T-helper 1 cell treated with Interleukin-12 subunit alpha and Interleukin-12 subunit beta and Interleukin-4 antibody, amounts not matched to agents 30 ng/mL and 1 ng/mL, for 36 hours (primary cell): Measurements from ENCODE around the gene NDUFS6. TPM values are rescaled to one million over a fixed set of nuclear protein-coding genes. Genes with fewer than 3 reads are reported as not detected.
"Not testable (repeated sequence)": the region's sequence is repeated elsewhere in the genome, so short reads cannot be mapped to it uniquely, and the experiment has no call there.

Source experiments
- intact Hi-C: fragments of 100-400 bp; cut with micrococcal nuclease; formaldehyde crosslinking; loops from one replicate; pipeline ENCODE4 v1.15.1; 2024
- total RNA-seq: library from RNA; stranded (reverse); gene quantifications from 2 replicates; pipeline ENCODE4 v1.2.3, GENCODE V29; 2022

Gene NDUFS6
- total RNA-seq, 1 donor from 2014 or later = 26.8 TPM

DNA sequence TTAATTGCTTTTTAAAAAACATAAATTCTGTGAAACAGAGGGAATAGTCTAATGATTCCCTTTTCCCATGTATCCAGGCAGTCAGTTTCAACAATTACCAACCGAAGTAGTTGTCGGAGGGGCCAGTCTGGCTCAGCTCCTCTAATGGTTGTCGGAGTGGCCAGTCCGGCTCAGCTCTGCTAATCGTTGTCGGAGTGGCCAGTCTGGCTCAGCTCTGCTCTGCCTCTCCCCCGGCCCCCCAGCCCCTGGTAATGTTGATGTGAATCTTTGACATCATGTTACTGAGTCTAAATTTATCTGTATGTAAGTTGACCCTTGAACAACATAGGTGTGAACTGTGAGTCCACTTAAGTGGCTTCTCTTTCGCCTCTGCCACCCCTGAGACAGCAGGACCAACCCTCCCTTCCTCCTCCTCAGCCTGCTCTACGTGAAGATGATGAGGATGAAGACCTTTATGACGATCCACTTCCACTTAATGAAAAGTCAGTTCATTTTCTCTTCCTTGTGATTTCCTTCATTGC is 9.4 kb downstream of the NDUFS6 start:
- intact Hi-C loops = no loop called here

DNA sequence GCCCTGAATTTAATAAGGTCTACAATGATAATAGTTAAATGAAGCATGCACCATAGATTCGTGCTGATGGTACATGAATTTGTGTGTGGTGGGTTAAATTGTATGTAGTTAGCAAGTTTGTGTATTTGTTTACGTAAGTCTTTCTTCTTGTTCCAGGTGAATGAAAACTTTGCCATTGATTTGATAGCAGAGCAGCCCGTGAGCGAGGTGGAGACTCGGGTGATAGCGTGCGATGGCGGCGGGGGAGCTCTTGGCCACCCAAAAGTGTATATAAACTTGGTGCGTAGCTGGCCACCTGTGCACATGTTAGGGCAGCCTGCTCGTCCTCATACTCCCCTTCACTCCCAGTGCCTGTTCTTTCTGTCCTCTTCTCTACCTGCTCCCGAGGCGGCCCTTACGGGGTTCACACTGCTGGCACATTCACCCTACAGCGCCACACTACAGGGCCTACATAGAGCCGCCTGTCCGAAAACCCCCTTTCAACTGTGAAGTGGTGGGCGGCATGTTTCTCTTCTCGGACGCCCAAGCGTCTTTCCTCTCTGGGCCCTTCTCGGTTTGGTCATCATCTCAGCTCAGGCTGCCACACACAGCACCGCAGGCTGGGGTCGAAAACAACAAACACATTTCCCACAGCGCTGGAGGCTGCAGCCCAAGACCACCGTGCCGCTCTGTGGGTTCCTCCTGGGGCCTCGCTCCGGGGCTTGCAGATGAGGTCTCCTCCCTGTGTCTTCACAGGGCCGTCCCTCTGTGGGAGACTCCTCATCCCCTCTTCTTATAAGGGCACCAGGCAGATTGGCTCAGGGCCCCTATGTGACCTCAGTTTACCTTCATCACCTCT is 13.2 kb downstream of the NDUFS6 start:
- intact Hi-C loops = no loop called here

GRCh38 chr5:1815071-1815786 is 14.0 kb downstream of the NDUFS6 start:
- intact Hi-C loops = no loop called here

DNA sequence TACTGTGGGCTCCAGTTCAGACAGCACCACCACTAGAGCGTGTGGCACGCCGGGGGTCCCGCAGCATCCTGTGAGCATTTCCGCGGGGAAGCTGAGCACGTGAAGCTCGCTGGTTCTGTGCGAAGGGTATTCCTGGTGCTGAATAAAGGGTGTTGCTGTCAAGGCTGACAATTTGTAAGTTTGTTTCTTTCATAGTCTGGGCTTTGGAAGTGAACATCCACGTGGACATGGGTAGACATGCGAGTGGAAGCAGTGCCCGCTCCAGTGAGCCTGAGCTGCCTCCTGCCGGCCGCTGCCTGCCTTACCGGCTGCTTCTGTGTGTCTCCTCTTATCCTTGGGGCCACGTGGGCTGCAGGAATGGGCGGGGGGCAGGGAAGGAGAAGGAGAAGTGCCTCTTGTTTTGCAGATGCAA is 14.7 kb downstream of the NDUFS6 start:
- intact Hi-C loops = no loop called here

- intact Hi-C loops = not testable (repeated sequence)
Measured at GRCh38 chr5:1816495-1817089, 15.4 kb downstream of the NDUFS6 start.

DNA sequence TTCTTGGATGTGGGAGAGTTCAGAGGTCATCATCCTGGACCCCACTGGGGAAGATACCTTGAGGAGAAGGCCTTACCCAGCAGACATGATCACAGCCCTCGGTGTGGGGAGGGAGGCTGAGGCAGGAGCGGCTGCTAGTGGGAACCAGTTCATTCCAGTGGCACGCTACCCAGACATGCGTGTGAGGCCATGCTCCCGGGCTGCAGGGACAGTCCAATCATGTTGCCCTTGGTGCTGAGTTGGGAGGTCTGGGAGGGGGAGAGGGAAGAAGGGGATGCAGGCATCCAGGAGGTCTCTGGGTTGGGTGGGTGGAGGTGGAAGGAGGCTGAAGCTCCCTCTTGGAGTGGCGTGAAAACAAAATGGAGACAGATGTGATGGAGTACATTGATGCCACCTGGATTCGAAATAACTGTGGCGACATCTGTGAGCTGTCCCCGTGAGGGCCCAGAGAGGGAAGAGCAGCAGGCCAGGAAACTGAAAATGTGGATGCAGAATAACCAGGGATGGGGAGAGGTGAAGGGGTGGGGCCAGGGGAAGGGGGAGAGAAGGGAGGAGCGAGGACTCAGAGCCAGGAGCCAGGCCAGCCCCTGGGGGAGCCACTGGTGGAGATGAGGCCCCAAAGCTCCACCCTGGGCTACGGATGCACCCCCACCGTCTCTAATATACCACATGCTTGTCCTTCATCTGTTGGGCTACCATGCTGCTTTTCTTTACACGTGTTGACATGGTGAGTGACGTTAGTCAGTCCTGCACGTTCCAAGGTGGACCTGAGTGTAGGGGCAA is 16.2 kb downstream of the NDUFS6 start:
- intact Hi-C loops = no loop called here

GRCh38 chr5:1818784-1819183 is 17.6 kb downstream of the NDUFS6 start:
- intact Hi-C loops = no loop called here

DNA sequence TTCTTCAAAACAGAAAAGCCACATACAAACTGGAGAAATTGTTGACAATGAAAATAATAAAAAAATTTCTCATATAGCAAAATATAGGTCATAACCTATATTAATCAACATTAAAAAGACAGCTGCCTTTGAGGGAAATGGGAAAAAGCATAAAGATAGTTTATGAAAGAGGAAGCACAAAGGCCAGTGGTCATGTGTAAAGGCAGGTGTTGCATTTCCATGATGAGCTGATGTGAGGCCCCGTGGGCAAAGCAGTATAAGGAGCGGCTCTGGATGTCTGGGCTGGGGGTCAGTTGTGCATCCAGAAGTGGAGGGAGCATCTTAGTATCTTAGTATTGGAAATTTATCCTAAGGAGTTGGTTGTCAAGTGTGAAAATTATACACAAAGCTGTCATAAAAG is 18.3 kb downstream of the NDUFS6 start:
- intact Hi-C loops = no loop called here

DNA sequence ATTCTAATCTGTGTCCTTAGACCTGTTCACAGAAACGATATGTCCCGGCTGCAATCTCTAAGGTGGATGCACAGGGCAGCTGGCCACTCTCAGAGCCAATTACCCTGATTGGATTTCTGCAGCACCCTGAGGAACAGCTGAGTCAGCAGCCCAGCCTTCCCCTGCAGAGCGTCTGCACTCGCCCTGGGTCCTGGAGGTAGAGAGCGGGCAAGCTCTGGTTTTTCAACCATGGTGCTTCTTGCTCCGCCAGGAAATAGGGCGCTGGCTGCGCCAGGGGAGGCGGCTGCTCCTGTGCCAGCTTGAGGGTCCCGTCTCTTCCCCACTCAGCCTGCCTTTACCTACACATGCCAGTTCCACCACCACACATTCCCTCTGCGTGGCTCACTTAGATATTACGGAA is 19.2 kb downstream of the NDUFS6 start:
- intact Hi-C loops = no loop called here

- intact Hi-C loops = no loop called here
Measured at GRCh38 chr5:1820926-1821325, 19.7 kb downstream of the NDUFS6 start.

DNA sequence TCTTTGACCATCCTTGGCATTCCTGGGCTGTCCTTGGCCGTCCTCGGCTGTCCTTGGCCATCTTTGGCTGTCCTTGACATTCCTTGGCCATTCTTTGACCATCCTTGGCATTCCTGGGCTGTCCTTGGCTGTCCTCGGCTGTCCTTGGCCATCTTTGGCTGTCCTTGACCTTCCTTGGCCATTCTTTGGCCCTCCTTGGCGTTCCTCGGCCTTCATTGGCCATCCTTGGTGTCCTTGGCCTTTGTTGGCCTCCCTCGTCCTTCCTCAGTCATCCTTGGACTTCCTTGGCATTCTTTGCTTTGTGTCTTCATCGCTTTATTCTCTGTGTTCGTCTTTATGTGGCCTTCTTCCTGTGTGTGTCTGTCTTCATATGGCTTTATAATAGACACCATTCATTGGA is 20.7 kb downstream of the NDUFS6 start:
- intact Hi-C loops = no loop called here

DNA sequence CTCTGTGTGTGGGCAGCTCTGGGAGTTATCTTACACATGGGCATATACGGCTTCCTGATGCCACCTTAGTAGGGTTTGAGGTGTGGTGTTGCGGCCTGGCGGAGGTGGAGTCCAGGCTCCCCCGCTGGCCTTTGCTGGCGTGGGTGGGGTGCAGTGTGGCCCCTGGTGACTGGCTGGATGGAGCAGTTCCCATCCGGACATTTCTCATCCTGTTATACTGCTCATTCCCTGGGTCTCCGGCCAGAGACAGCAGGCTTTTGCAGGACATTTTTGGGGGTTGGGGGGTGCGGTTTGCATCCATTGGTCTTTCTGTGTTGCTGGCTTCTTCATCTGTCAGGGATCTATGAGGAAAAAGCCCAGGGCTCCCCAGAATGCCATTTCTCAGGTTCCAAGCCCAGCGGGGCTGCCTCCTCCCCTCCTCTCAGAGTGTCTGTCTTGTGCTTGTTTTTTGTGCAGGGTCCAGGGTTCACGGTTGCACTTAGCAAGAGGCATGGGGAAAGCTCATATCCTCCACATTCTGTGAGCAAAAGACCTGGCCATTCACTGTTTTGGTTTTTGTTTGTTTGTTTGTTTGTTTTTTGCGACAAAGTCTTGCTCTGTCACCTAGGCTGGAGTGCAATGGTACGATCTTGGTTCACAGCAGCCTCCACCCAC is 22.3 kb downstream of the NDUFS6 start:
- intact Hi-C loops = no loop called here

DNA sequence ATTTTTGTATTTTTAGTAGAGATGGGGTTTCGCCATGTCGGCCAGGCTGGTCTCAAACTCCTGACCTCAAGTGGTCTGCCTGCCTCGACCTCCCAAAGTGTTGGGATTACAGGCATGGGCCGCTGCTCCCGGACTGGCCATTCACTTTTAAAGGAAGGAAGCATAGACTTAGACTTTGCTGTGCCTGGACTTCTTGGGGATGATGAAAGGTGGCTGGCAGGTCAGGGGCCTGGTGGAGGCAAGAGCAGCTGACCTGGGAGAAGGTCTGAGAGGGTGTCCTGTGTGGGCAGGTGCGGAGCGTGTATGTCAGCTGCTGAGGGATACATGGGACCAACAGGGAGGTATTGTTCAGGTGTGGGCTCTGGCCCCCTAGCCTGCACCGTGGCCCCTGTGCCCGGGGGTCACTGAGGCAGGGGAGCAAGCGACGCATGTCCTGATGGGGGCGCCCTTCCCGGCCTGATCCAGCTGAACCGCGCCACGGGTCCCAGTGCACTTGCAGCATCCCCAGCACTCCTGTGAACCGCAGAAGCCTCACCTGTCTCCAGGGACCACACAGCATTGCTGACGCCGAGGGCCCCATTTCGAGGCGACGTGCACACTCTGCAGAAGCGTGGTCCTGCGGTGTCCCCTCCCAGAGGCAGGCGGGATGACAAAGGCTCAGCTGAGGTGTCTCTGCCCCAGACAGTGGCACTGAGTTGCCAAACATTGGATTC is 23.1 kb downstream of the NDUFS6 start:
- intact Hi-C loops = no loop called here

DNA sequence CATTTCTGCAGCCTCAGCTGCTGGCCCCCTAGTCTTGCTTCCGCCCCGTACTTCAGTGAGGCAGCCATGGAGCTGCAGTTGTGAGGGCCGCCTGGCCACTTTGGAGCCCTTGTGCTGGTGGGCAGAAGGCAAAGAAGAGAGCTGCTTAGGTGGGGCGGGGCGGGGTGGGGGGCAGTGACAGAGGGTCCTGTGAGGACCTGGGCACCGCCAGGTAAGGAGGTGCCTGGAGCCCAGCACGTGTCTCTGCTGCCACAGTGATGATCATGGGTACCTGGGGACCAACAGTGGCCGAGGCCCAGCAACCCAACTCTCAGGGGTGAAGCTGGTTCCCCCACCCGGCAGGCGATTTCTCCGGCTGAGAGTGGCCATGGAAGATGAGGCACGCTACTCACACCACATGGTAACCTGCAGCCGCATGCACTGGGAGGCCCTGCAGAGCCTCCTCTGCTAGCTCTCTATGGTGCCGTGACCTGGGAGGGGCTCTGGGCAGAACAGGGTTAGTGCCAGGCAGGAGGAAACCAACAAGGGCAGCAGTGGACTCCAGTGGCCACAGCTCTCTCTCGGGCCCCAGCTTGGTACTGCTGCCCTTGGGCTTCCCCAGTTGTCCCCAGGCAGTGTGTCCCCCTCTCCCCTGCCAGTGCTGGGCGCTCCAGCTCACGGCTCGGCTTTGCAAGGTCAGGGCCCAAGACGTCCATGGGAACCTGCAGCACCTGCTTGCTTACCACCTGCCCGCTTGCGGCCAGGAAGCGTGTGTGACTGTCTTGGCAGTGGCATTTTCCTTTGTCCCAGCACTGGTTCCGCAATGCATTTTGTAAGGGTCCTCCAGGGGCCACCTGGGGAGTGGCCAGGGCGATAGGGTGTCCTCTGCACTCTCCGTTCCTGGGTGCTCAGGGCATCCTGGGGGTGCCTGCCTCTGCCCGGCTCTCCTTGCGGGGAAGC is 24.0 kb downstream of the NDUFS6 start:
- intact Hi-C loops = no loop called here

DNA sequence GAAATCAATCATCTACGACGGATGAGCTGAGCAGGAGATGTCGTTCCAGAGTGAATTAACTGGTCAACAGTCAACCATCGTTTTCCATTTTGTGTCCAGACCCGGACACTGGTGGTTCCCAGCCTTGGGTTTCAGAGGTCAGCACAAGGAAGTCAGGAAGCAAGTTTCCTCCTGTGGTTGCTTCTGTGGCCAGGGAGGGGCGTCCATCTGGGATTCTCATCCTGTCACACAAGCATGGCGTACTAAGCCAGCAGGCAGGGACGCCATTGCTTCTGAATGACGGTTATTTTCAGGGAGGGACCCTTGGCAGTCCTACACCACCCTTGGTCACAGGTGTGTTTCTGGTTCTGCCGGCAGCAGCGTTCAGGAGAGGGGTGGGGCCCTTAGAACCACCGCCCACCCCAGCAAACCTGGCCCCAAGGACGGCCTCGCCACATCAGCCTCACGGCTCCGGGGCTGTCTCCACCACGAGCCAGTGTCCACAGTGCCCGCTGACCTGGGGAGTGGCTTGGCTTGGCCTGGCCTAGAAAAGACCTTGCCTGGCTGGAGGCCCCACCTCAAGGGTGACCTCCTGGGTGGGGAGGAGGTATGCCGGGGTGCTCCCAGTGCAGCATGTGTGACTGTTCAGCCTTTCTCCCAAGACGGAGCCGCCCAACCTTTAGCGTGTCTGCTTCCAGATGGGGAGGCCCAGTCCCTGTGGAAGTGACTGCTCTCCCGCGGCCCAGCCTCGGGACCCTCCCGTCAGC is 25.2 kb downstream of the NDUFS6 start:
- intact Hi-C loops = no loop called here

DNA sequence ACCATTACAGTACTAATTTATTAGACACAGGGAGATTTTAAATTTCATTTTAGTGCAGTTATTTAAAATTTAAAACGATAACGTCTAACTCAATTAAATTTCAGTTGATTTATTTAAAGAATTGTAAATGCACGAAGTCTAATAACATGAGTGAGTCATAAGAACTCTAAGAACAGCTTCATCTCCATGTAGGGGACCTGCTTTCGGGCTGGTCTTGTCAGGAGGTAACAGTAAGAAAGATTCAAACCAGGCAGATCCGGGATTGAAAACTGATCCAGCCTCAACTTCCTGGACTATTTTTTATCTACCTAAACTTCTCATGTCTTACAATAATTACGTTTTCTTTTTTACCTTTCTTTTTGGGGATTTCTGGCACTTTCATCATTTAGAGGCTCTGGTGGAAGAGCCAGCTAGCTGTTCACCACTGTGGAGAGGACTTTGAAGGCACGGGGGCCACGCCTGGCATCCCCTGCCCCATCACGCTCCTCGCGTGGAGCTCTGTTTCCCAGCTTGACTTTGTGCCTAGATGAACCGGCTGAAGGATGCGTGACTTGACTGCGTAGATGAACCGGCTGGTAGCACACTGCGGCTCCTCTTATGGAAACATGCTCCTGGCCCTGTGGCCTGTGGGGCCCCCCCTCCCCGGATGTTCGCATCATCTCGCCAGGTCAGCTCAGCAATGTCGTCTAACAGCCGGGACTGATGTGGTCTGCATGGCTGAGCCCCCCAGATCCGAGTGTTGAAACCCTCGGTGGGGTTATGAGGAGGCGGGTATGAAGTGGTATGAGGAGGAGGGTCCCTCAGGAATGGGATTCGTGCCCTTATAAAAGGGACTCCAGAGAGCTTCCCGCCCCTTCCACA is 26.0 kb downstream of the NDUFS6 start:
- intact Hi-C loops = no loop called here

DNA sequence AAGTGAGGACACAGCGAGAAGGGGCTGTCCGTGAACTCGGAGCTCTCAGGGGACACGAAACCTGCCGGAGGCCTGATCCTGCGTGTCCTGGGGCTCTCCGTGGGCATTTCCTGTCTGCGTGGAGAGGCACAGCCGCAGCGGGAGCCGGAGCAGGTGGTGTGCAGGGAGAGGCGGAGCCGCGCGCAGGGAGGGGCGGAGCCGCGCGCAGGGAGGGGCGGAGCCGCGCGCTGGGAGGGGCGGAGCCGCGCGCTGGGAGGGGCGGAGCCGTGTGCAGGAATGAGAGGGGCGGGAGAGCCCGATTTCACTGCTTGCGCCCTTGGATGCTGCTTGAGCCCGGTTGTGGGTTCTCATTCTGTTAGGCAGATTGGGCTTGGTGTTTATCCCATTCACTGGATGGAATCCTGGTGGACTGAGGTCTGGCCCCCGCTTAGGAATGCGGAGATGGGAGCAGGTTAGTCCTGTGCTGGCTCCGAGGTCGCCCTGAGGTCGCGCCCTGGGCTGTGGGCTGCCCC is 26.7 kb downstream of the NDUFS6 start:
- intact Hi-C loops = no loop called here
